GDM1 (cell line): Measurements from ENCODE around the gene HDDC2.

ENCODE experiments used
- DNase-seq: peaks from one replicate; lab custom pipeline; 2025; lab: John Stamatoyannopoulos, UW

HDDC2 gene

GRCh38 chr6:125269328-125269985 is 32.3 kb downstream of the HDDC2 start:
- DNase-seq = no peak

GRCh38 chr6:125268765-125269164 is 33.0 kb downstream of the HDDC2 start:
- DNase-seq = no peak

- no peak for DNase-seq
Observed at GRCh38 chr6:125267806-125268523, 33.8 kb downstream of the HDDC2 start.

- DNase-seq = no peak
Observed at GRCh38 chr6:125264476-125264875, 37.3 kb downstream of the HDDC2 start.

GRCh38 chr6:125262016-125263013 is 39.5 kb downstream of the HDDC2 start:
- no peak for DNase-seq

- DNase-seq = no peak
Observed at GRCh38 chr6:125259354-125259736, 42.4 kb downstream of the HDDC2 start.

- no peak for DNase-seq
Observed at GRCh38 chr6:125258651-125259353, 43.0 kb downstream of the HDDC2 start.

- DNase-seq = no peak
Observed at GRCh38 chr6:125257351-125257750, 44.4 kb downstream of the HDDC2 start.

- no peak for DNase-seq
Observed at GRCh38 chr6:125255201-125255600, 46.6 kb downstream of the HDDC2 start.

GRCh38 chr6:125254321-125254720 is 47.4 kb downstream of the HDDC2 start:
- DNase-seq = no peak

GRCh38 chr6:125253881-125254280 is 47.9 kb downstream of the HDDC2 start:
- DNase-seq = no peak

- DNase-seq = no peak
Observed at GRCh38 chr6:125252891-125253290, 48.9 kb downstream of the HDDC2 start.

GRCh38 chr6:125251516-125252220 is 50.1 kb downstream of the HDDC2 start:
- no peak for DNase-seq

- no peak for DNase-seq
Observed at GRCh38 chr6:125250511-125250910, 51.3 kb downstream of the HDDC2 start.

- DNase-seq = no peak
Observed at GRCh38 chr6:125248136-125248535, 53.6 kb downstream of the HDDC2 start.

- DNase-seq = no peak
Observed at GRCh38 chr6:125246566-125246965, 55.2 kb downstream of the HDDC2 start.

GRCh38 chr6:125245523-125246264 is 56.1 kb downstream of the HDDC2 start:
- DNase-seq = no peak

- no peak for DNase-seq
Observed at GRCh38 chr6:125245109-125245508, 56.7 kb downstream of the HDDC2 start.

- no peak for DNase-seq
Observed at GRCh38 chr6:125237764-125238163, 64.0 kb downstream of the HDDC2 start.

- DNase-seq = no peak
Observed at GRCh38 chr6:125236536-125237327, 65.0 kb downstream of the HDDC2 start.
